ENCODE measurements around the gene FAM107B.

DNA sequence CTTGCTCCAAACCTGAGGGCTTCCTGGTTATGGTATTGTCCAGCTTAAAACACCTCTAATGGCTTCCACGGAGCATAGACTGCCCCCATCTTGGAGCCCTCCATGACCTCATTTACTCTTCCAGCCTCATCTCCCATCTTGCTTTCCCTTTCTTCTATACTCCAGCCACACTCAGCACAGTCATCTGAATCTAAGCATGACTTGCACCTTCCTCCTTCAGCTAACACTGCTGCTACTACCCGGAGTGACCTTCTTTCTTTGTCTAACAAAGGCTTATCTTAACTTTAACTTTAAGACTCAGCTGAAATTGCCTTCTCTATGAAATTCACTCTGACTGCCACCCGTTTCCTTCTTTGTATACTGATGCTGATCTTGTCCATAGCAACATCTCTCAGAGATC lies 135.1 kb downstream of the FAM107B start:
- TF ChIP-seq, protein P1, sequence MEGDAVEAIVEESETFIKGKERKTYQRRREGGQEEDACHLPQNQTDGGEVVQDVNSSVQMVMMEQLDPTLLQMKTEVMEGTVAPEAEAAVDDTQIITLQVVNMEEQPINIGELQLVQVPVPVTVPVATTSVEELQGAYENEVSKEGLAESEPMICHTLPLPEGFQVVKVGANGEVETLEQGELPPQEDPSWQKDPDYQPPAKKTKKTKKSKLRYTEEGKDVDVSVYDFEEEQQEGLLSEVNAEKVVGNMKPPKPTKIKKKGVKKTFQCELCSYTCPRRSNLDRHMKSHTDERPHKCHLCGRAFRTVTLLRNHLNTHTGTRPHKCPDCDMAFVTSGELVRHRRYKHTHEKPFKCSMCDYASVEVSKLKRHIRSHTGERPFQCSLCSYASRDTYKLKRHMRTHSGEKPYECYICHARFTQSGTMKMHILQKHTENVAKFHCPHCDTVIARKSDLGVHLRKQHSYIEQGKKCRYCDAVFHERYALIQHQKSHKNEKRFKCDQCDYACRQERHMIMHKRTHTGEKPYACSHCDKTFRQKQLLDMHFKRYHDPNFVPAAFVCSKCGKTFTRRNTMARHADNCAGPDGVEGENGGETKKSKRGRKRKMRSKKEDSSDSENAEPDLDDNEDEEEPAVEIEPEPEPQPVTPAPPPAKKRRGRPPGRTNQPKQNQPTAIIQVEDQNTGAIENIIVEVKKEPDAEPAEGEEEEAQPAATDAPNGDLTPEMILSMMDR (IDR thresholded peaks at IDR 0.05) = no peak
- TF ChIP-seq POLR2A (IDR thresholded peaks at IDR 0.05) = no peak

Measured in right lobe of liver (tissue), 4 donors.